GM19468 (cell line): ENCODE data around the gene OSBPL9.
"Not testable (repeated sequence)": the region's sequence is repeated elsewhere in the genome, so short reads cannot be mapped to it uniquely, and the experiment has no call there.

ENCODE experiments used
- ATAC-seq: cut with Tn5 transposase; IDR thresholded peaks from one replicate; pipeline ENCODE4 v1.9.1; 2021; ENCODE audit warnings: mild to moderate bottlenecking, moderate library complexity, moderate number of reproducible peaks; ENCODE audit not compliant: unreplicated experiment; ENCODE audit errors: extremely low read depth

The OSBPL9 gene

GRCh38 chr1:51732701-51733425 lies 116.0 kb downstream of the OSBPL9 start:
- ATAC-seq: no peak

- not testable (repeated sequence) for ATAC-seq
Measured at GRCh38 chr1:51733426-51733774, 116.5 kb downstream of the OSBPL9 start.

GRCh38 chr1:51733793-51734522 lies 117.1 kb downstream of the OSBPL9 start:
- no peak for ATAC-seq

GRCh38 chr1:51734896-51735745 lies 118.2 kb downstream of the OSBPL9 start:
- ATAC-seq: no peak

- ATAC-seq: no peak
Measured at GRCh38 chr1:51735746-51736254, 118.9 kb downstream of the OSBPL9 start.

- ATAC-seq: no peak
Measured at GRCh38 chr1:51736702-51737101, 119.8 kb downstream of the OSBPL9 start.

- ATAC-seq: no peak
Measured at GRCh38 chr1:51738681-51739080, 121.8 kb downstream of the OSBPL9 start.

GRCh38 chr1:51740652-51741051 lies 123.8 kb downstream of the OSBPL9 start:
- ATAC-seq: no peak

GRCh38 chr1:51741121-51741681 lies 124.3 kb downstream of the OSBPL9 start:
- no peak for ATAC-seq

GRCh38 chr1:51744506-51745303 lies 127.8 kb downstream of the OSBPL9 start:
- no peak for ATAC-seq

GRCh38 chr1:51745304-51745570 lies 128.3 kb downstream of the OSBPL9 start:
- no peak for ATAC-seq

- no peak for ATAC-seq
Measured at GRCh38 chr1:51749151-51749550, 132.3 kb downstream of the OSBPL9 start.

GRCh38 chr1:51750218-51750617 lies 133.3 kb downstream of the OSBPL9 start:
- ATAC-seq: no peak

- no peak for ATAC-seq
Measured at GRCh38 chr1:51750729-51751128, 133.8 kb downstream of the OSBPL9 start.

- ATAC-seq: no peak
Measured at GRCh38 chr1:51752073-51752948, 135.4 kb downstream of the OSBPL9 start.

GRCh38 chr1:51753969-51754368 lies 137.1 kb downstream of the OSBPL9 start:
- ATAC-seq: no peak

GRCh38 chr1:51754666-51755065 lies 137.8 kb downstream of the OSBPL9 start:
- ATAC-seq: no peak

GRCh38 chr1:51755437-51755836 lies 138.5 kb downstream of the OSBPL9 start:
- ATAC-seq: no peak

- ATAC-seq: no peak
Measured at GRCh38 chr1:51756290-51756689, 139.4 kb downstream of the OSBPL9 start.
